ENCODE measurements around the gene ANAPC7. TPM values are rescaled to one million over a fixed set of nuclear protein-coding genes. Genes with fewer than 3 reads are reported as not detected.

ANAPC7 gene
- total and polyA plus RNA-seq, 2 of the 13 experiments (the other 11 are each of a cell fraction or from before 2014, with no cell fraction given), result 40.0 to 69.1 TPM

GRCh38 chr12:110449799-110450497, 46.4 kb upstream of the ANAPC7 start, which contains the start of gene ARPC3 (continued):
- TF ChIP-seq SKIL (CRISPR knock-in tag; IDR thresholded peaks at IDR 0.05; ENCODE audit: borderline replicate concordance), result no peak
- TF ChIP-seq ZNF331 (CRISPR knock-in tag; IDR thresholded peaks at IDR 0.05), result peak; percentile 64
- no peak for TF ChIP-seq ZNF576 (CRISPR knock-in tag; IDR thresholded peaks at IDR 0.05)
- TF ChIP-seq ZNF770 (CRISPR knock-in tag; IDR thresholded peaks at IDR 0.05), result peak; percentile 53
- no peak for TF ChIP-seq NONO (IDR thresholded peaks at IDR 0.05)
- peak; percentile 87; the same call in 1 of the 2 replicates for TF ChIP-seq NONO (CRISPR knock-in tag; conservative IDR thresholded peaks at IDR 0.05)
- TF ChIP-seq PRDM10 (CRISPR knock-in tag; IDR thresholded peaks at IDR 0.05; ENCODE audit: low read depth), result no peak
- TF ChIP-seq ZNF280D (CRISPR knock-in tag; IDR thresholded peaks at IDR 0.05), result no peak
- TF ChIP-seq PTBP1 (IDR thresholded peaks at IDR 0.05; ENCODE audit: low read depth, low read length, poor library complexity, severe bottlenecking), result no peak
- TF ChIP-seq MXD3 (CRISPR knock-in tag; IDR thresholded peaks at IDR 0.05), result no peak
- no peak for TF ChIP-seq ATF5 (CRISPR knock-in tag; IDR thresholded peaks at IDR 0.05; ENCODE audit: low read depth)
- TF ChIP-seq POLR2A (IDR thresholded peaks at IDR 0.05; ENCODE audit: insufficient read depth in 1 of 2, low read depth in 2 of 2, low read length in 2 of 2), result peak; percentile 70 to 73
- no peak for TF ChIP-seq ZNF510 (CRISPR knock-in tag; IDR thresholded peaks at IDR 0.05; ENCODE audit: low read depth)
- no peak; the same call in 1 of the 2 replicates for TF ChIP-seq ATF7-NPFF (CRISPR knock-in tag; IDR thresholded peaks at IDR 0.05; ENCODE audit: low read depth)

Measured in HepG2 (cell line).